Keratinocyte (primary cell): ENCODE measurements around the gene TRMT61A.

Experiments
- EZH2 ChIP-seq: IDR thresholded peaks from one replicate; pipeline ENCODE4 v1.6.1; 2012; ENCODE audit warnings: inconsistent platforms, mild to moderate bottlenecking, low read length, moderate library complexity
- TF ChIP-seq, protein P1 (sequence below), 3 experiments: IDR thresholded peaks in 1 of 3; conservative IDR thresholded peaks in 1 of 3; optimal IDR thresholded peaks in 1 of 3; 2 replicates in 2 of 3; 3 replicates in 1 of 3; pipeline versions ENCODE3 to v1.5.1; 2011; ENCODE audit warnings: low read length in 3 of 3, mild to moderate bottlenecking in 3 of 3, moderate library complexity in 2 of 3, control low read depth in 1 of 3, inconsistent platforms in 1 of 3; ENCODE audit not compliant: insufficient read depth in 2 of 3; ENCODE audit errors: extremely low read depth in 1 of 3

DNA sequence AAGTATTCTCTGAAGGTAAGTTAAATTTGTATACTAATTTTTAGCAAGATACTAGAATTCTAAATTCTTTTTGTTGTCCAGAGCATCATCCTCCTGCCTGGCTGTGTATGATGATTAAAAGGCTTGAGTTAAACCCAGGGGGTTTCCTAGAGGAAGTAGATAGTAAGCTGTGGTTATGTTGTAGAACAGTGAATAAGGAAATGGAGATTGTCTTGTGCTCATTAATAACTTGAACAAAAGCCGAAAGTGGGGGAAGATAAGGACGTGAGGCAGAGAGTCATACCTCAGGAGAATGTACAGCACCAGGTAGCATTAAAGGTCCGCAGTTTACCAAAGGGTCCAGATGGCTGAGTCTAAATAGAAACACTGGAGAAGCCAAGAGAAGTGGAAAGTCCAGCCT is 48.4 kb upstream of the TRMT61A start:
- no peak for TF ChIP-seq EZH2
- TF ChIP-seq, protein P1, sequence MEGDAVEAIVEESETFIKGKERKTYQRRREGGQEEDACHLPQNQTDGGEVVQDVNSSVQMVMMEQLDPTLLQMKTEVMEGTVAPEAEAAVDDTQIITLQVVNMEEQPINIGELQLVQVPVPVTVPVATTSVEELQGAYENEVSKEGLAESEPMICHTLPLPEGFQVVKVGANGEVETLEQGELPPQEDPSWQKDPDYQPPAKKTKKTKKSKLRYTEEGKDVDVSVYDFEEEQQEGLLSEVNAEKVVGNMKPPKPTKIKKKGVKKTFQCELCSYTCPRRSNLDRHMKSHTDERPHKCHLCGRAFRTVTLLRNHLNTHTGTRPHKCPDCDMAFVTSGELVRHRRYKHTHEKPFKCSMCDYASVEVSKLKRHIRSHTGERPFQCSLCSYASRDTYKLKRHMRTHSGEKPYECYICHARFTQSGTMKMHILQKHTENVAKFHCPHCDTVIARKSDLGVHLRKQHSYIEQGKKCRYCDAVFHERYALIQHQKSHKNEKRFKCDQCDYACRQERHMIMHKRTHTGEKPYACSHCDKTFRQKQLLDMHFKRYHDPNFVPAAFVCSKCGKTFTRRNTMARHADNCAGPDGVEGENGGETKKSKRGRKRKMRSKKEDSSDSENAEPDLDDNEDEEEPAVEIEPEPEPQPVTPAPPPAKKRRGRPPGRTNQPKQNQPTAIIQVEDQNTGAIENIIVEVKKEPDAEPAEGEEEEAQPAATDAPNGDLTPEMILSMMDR (optimal IDR thresholded peaks at IDR 0.05 in 1 of 3, IDR thresholded peaks at IDR 0.05 in 1 of 3, conservative IDR thresholded peaks at IDR 0.05 in 1 of 3; ENCODE audit: extremely low read depth in 1 of 3, insufficient read depth in 2 of 3, low read length in 3 of 3): no peak
